ENCODE measurements around the gene FAM89B. TPM values are rescaled to one million over a fixed set of nuclear protein-coding genes. Genes with fewer than 3 reads are reported as not detected.
"Not testable (repeated sequence)": the region's sequence is repeated elsewhere in the genome, so short reads cannot be mapped to it uniquely, and the experiment has no call there.

Gene FAM89B
- total RNA-seq, 1 experiment from 2014 or later, result 64.9 TPM

- Histone ChIP-seq H3K9me3 (replicated peaks) (no peaks in the 10 kb centered on the region), H3K27me3 (replicated peaks) (no peaks in the 10 kb centered on the region), H3K4me1 (replicated peaks) (peaks cover 72% of the 10 kb centered on the region), H3K27ac (no peak overlapping the region), H3K36me3 (peaks cover 4% of the 10 kb centered on the region; the same call in 1 of the 2 replicates), H3K4me3 (peak overlapping the region; percentile 42)
- DNase-seq (ENCODE audit: low read depth in 1 of 2, low spot score in 2 of 2), result no peak
Measured at GRCh38 chr11:65557280-65558001, 14.9 kb upstream of the FAM89B start.

GRCh38 chr11:65558002-65558929 lies 14.1 kb upstream of the FAM89B start, which contains the start of gene LTBP3:
LTBP3 (minus strand) TSS chr11:65558359; CDS start chr11:65557959, 400 bp downstream.
- peak within 1 kb of the TSS; percentile 42 for H3K4me3 ChIP-seq
- H3K9me3 ChIP-seq (replicated peaks), result no peaks in the 10 kb centered on the region
- H3K27me3 ChIP-seq (replicated peaks), result no peaks in the 10 kb centered on the region
- no peaks in the 10 kb centered on the region for H3K36me3 ChIP-seq
- H3K4me1 ChIP-seq (replicated peaks), result peaks cover 72% of the 10 kb centered on the region
- DNase-seq (ENCODE audit: low read depth in 1 of 2, low spot score in 2 of 2), result peak; percentile 87 to 91
- peak within 1 kb of the TSS; percentile 35 for H3K27ac ChIP-seq

- H3K4me3 ChIP-seq, result peak overlapping the region; percentile 42
- H3K4me1 ChIP-seq (replicated peaks), result peaks cover 71% of the 10 kb centered on the region
- no peaks in the 10 kb centered on the region for H3K27me3 ChIP-seq (replicated peaks)
- no peaks in the 10 kb centered on the region for H3K36me3 ChIP-seq
- no peaks in the 10 kb centered on the region for H3K9me3 ChIP-seq (replicated peaks)
- H3K27ac ChIP-seq, result peak overlapping the region; percentile 35
- DNase-seq (ENCODE audit: low read depth in 1 of 2, low spot score in 2 of 2), result no peak
Measured at GRCh38 chr11:65558930-65559509, 13.3 kb upstream of the FAM89B start.

DNA sequence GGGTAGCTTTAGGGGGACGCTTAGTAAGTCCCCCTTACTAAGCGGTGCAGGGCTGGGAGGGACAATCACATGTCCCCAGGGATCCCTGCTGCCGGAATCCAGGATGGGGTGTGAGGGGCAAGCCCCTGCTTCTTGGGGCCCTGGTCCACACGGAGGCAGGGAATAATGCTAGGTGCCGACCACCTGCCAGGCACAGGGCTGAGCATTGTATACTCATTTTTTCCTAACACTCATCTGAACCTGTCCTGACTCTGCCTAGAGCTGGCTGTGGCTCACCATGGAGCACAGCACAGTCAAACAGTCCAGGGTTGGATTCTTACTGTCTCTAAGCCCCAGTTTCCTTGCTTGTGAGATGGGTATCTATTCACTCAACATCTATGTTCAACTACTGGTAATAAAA lies 12.8 kb upstream of the FAM89B start:
- H3K9me3 ChIP-seq (replicated peaks), result no peaks in the 10 kb centered on the region
- no peak for DNase-seq (ENCODE audit: low read depth in 1 of 2, low spot score in 2 of 2)
- no peak overlapping the region for H3K4me3 ChIP-seq
- peaks cover 66% of the 10 kb centered on the region for H3K4me1 ChIP-seq (replicated peaks)
- no peaks in the 10 kb centered on the region for H3K27me3 ChIP-seq (replicated peaks)
- H3K36me3 ChIP-seq, result no peaks in the 10 kb centered on the region
- H3K27ac ChIP-seq, result peak overlapping the region; percentile 17

DNA sequence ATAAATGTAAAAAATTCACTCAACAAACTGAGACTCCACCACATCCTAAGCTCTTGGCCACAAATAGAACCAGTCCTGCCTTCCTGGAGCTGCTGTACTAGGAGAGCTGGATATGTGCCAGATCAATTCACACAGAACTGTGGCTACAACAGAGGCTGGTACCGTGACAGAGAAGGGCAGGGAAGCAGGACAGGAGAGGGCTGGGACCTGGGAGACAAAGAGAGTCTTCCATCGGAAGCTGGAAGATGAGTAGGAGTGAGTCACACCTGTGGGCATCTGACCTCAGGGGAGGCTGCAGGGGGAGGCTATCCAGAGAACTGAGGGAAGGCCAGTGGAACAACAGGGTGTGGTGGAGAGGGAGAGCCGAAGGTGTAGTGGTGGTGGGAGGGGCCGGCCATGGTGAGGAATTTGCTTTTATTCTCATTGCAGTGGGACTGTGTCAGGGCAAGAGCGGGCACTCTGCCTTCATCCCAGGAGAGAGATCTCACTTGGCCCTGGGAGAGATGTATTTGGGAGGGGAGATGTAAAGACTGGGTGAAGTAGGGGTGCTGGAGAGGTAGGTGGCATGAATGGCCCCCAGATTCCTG lies 12.3 kb upstream of the FAM89B start:
- peak overlapping the region; percentile 17 for H3K27ac ChIP-seq
- H3K4me3 ChIP-seq, result no peak overlapping the region
- no peaks in the 10 kb centered on the region for H3K27me3 ChIP-seq (replicated peaks)
- no peaks in the 10 kb centered on the region for H3K36me3 ChIP-seq
- peaks cover 62% of the 10 kb centered on the region for H3K4me1 ChIP-seq (replicated peaks)
- peak; percentile 73 to 88 for DNase-seq (ENCODE audit: low read depth in 1 of 2, low spot score in 2 of 2)
- H3K9me3 ChIP-seq (replicated peaks), result no peaks in the 10 kb centered on the region

DNA sequence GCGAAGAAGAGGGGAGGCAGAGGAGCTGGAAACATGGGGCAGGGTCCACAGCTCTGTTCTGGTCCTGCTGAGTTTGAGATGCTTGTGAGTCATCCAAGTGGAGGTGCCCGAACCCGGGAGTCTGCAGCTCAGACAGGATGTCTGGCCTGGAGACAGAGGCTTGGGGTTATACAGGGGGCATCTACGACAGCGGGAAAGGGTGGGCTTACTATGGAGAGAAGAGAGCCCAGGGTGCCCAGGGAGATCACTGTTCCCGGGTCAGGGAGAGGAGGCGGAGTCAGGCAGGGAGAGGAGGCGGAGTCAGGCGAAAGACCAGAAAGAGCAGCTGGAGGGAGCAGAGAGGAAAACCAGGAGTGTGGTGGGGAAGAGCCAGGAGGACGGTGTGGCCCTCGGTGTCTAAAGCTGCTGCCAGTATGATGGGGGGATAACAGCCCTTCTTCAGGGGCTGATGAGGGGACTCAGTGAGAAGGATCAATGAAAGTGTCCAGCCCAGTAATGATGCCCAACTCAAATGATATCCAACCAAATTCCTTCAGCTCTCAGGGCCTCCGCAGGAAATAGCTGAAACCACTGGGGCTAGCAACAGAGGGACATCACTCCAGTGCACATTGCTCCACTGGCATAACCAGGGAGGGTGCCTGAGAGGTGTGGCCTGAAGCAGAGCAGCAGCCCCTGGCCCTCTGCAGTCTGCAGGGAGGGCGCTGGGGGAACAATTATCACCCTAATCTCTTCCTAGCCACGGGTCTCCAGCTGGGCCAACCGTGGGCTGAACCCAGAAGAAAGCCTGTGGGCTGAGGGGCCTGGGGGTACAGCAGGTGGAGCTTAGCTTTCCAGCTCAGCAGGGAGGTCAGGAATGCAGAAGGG lies 11.6 kb upstream of the FAM89B start:
- peak overlapping the region; percentile 17 for H3K27ac ChIP-seq
- no peaks in the 10 kb centered on the region for H3K36me3 ChIP-seq
- peaks cover 61% of the 10 kb centered on the region for H3K4me1 ChIP-seq (replicated peaks)
- no peak overlapping the region for H3K4me3 ChIP-seq
- H3K27me3 ChIP-seq (replicated peaks), result no peaks in the 10 kb centered on the region
- peak; percentile 81 to 92 for DNase-seq (ENCODE audit: low read depth in 1 of 2, low spot score in 2 of 2)
- no peaks in the 10 kb centered on the region for H3K9me3 ChIP-seq (replicated peaks)

DNA sequence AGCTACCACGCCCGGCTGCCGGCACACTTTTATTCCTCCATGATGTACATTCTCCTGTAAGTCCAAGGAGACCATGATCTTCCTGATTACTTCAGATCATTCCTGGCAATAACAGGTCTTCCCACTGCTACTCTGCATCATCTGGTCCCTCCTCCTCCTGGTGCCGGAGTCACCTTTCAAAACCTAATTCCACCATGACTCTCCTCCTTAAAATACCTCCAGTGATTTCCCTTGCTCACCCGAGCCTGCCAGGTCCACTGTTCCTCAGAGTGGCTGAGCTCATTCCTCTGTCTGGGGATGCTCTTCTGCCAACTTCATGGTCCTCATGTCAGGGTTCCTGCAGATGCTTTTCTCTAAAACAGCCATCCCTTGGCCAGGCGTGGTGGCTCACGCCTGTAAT lies 10.3 kb upstream of the FAM89B start:
- Histone ChIP-seq H3K4me1 (replicated peaks) (peaks cover 59% of the 10 kb centered on the region), H3K4me3 (no peak overlapping the region), H3K27me3 (replicated peaks) (no peaks in the 10 kb centered on the region), H3K27ac (no peak overlapping the region), H3K9me3 (replicated peaks) (no peaks in the 10 kb centered on the region), H3K36me3 (no peaks in the 10 kb centered on the region)
- DNase-seq (ENCODE audit: low read depth in 1 of 2, low spot score in 2 of 2), result no peak

DNA sequence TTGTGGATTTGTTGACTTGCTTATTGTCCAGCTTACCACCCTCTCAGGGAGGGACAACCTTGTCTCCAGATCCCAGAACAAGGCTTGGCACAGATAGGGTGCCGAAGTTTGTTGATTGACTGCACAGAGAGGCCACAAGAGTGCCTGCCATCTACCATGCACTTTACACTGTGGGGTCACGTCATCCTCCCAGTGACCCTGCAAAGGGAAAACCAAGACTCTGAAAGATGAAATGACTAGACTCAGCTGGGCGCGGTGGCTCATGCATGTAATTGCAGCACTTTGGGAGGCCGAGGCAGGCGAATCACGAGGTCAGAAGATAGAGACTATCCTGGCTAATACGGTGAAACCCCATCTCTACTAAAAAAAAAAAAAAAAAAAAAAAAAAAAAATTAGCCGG lies 9.6 kb upstream of the FAM89B start:
- Histone ChIP-seq H3K9me3 (replicated peaks) (no peaks in the 10 kb centered on the region), H3K27ac (no peak overlapping the region), H3K4me3 (no peak overlapping the region), H3K27me3 (replicated peaks) (no peaks in the 10 kb centered on the region), H3K36me3 (no peaks in the 10 kb centered on the region), H3K4me1 (replicated peaks) (peaks cover 51% of the 10 kb centered on the region)
- no peak for DNase-seq (ENCODE audit: low read depth in 1 of 2, low spot score in 2 of 2)

- H3K36me3 ChIP-seq, result no peaks in the 10 kb centered on the region; the same call in 1 of the 2 replicates
- peaks cover 46% of the 10 kb centered on the region for H3K4me1 ChIP-seq (replicated peaks)
- no peak overlapping the region for H3K4me3 ChIP-seq
- no peaks in the 10 kb centered on the region for H3K27me3 ChIP-seq (replicated peaks)
- no peaks in the 10 kb centered on the region for H3K9me3 ChIP-seq (replicated peaks)
- H3K27ac ChIP-seq, result no peak overlapping the region
- DNase-seq (ENCODE audit: low read depth in 1 of 2, low spot score in 2 of 2), result no peak
Measured at GRCh38 chr11:65563601-65564000, 8.7 kb upstream of the FAM89B start.

DNA sequence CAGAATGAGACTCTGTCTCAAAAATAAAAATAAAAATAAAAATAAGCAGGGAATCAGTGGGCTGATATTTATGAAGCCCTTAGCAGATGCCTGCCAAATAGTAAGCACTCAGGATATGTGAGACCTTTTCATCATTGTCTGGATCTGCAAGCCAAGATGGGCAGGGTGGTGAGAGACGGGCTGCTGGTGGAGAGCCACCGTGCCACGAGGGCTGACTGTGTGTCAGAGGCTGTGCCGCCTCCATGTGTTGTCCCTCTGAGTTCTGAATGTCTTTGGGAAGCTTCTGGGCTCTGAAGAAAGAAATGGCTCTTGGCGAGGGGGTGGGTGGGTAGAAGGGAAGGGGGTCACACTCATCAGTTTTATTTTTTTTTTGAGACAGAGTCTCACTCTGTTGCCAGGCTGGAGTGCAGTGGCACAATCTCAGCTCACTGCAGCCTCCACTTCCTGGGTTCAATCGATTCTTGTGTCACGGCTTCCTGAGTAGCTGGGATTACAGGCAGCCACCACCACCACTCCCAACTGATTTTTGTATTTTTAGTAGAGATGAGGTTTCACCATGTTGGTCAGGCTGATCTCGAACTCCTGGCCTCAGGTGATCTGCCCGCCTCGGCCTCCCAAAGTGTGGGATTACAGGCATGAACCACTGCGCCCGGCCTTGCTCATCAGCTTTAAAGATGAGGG lies 7.3 kb upstream of the FAM89B start:
- H3K4me1 ChIP-seq (replicated peaks), result peaks cover 43% of the 10 kb centered on the region
- not testable (repeated sequence) for DNase-seq (ENCODE audit: low read depth in 1 of 2, low spot score in 2 of 2); H3K4me3 ChIP-seq; H3K36me3 ChIP-seq; H3K9me3 ChIP-seq (replicated peaks); H3K27ac ChIP-seq; H3K27me3 ChIP-seq (replicated peaks)

DNA sequence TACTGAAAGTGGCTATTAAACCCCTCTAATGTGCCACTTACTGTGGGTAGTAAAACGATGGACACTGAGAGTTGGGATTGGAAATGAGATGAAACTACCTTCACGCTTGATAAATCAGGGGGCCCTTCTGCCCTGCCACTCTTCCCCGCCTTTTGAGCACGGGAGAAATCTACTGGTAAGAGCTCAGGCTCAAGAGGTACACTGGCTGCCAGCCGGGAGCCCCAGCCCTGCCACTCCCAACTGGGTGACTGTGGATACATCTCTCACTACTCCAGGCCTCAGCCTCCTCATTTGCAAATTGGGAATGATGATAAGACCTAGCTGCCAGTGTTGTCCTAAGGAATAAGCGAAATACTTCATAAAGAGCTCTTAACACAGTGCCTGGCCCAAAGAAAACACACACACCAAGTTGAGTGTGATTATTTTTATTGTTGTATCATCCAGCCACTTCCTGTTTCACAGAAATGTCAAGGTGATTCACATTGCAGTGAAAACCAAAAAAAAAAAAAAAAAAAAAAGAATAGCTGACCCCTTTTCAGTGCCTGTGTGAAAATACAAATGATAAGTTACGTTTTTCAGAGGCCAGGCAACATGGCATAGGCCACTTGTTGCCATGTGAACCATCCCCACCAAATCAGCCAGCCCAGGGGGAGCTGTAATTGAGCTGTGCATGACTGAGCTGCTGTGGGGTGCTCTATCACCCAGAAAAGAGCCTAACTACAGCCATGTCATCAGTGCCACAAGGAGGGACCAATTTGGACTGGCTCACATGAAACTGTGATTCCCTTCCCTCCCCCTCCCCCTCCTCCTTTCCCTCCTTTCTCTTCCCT lies 6.5 kb upstream of the FAM89B start:
- peak in 1 of 2 experiments; percentile 62 for DNase-seq (ENCODE audit: low read depth in 1 of 2, low spot score in 2 of 2)
- H3K27ac ChIP-seq, result 0 out of 2 replicates have a peak overlapping the region, but pooled peaks have one; percentile 4
- no peak overlapping the region for H3K4me3 ChIP-seq
- peaks cover 37% of the 10 kb centered on the region for H3K4me1 ChIP-seq (replicated peaks)
- no peaks in the 10 kb centered on the region for H3K9me3 ChIP-seq (replicated peaks)
- peaks cover 4% of the 10 kb centered on the region; the same call in 1 of the 2 replicates for H3K36me3 ChIP-seq
- H3K27me3 ChIP-seq (replicated peaks), result no peaks in the 10 kb centered on the region

Measured in SJSA1 (cell line).